Astrocyte of the spinal cord (primary cell): Measurements from ENCODE around the gene IER2.

Experiments
- DNase-seq: peaks from one replicate; pipeline ENCODE4 v3.0.0; 2011; ENCODE audit warnings: low read depth, low spot score
- H3K4me3 ChIP-seq: 2 replicates; pipeline ENCODE4 v1.5.1; 2011; ENCODE audit warnings: low read depth, mild to moderate bottlenecking, low read length, moderate library complexity
- in situ Hi-C: cut with HindIII; loops from 2 replicates; pipeline ENCODE4 v1.10.0; 2017; ENCODE audit warnings: low sequenced_read_pairs
- TF ChIP-seq, protein P1 (sequence below): IDR thresholded peaks from 2 replicates; pipeline ENCODE4 v1.5.1; 2012; ENCODE audit warnings: low read depth, mild to moderate bottlenecking, low read length, inconsistent platforms

The IER2 gene

DNA sequence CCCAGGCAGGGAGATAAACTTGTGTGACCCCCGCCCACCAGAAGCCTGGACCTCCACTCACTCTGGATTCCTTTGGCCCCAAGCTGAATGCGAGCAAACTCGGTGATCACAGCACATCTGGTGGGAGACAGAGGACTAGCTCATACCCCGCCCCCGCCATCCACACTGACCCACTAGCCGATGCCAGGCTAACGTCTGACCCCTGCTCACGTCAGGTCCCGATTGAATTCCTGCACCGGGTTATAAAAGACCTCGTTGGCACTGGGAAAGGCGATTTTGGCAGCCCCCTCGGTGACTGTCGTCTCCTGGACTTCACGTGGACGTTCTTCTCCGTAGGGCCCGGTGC, 34.3 kb upstream of the IER2 start:
- H3K4me3 ChIP-seq, result peak overlapping the region; percentile 99
- no peak for DNase-seq
- TF ChIP-seq, protein P1, sequence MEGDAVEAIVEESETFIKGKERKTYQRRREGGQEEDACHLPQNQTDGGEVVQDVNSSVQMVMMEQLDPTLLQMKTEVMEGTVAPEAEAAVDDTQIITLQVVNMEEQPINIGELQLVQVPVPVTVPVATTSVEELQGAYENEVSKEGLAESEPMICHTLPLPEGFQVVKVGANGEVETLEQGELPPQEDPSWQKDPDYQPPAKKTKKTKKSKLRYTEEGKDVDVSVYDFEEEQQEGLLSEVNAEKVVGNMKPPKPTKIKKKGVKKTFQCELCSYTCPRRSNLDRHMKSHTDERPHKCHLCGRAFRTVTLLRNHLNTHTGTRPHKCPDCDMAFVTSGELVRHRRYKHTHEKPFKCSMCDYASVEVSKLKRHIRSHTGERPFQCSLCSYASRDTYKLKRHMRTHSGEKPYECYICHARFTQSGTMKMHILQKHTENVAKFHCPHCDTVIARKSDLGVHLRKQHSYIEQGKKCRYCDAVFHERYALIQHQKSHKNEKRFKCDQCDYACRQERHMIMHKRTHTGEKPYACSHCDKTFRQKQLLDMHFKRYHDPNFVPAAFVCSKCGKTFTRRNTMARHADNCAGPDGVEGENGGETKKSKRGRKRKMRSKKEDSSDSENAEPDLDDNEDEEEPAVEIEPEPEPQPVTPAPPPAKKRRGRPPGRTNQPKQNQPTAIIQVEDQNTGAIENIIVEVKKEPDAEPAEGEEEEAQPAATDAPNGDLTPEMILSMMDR, result no peak
- in situ Hi-C loops, result no loop called here

DNA sequence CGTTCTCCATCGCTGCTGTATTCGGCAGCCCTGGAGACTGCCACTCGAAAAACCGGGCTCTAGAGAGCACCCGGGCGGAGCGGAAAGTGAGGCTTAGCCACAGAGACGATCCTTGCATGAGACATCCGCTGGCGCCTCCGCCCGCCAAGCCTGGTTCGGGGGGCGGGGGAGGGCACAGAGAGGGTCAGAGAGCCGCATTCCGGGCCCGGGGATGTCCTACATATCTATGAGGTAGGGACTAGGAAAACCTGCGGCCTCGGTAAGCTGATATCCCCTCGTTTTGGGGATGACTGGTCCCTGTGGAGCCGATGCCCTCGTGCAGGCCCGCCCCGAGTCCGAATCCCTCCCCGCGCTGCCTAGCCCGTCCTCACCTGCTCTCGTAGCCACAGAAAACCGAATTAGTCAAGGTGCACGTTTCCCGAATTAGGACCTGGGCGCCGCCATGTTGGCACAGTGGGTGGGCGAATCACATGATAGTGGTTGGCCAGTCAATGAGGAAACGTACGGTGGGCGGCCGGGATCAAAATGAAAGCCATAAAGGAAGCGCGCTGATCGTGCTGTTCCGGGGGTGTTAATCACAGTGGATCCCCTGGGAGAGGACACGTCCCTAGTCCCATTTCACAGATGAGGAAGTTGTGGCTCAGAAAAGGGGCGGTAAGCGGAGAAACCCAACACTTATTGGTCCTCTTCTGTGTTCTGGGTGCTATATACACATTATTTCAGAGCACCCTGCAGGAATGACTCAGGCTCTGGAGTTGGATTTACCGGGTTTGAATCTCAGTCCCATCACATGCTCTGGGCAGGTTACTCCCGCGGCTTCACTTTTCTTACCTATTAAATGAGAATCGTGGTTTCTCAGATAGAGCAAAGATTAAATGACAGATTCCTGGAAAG, 33.7 kb upstream of the IER2 start, which contains the start of gene TRMT1:
TRMT1 (minus strand) TSS at position 459 of the 894 bp plus-strand sequence; CDS start at position 118, 341 bp downstream.
- DNase-seq, result peak; percentile 93
- in situ Hi-C loops, result no loop called here
- peak within 1 kb of the TSS; percentile 99 for H3K4me3 ChIP-seq
- TF ChIP-seq, protein P1, result no peak

DNA sequence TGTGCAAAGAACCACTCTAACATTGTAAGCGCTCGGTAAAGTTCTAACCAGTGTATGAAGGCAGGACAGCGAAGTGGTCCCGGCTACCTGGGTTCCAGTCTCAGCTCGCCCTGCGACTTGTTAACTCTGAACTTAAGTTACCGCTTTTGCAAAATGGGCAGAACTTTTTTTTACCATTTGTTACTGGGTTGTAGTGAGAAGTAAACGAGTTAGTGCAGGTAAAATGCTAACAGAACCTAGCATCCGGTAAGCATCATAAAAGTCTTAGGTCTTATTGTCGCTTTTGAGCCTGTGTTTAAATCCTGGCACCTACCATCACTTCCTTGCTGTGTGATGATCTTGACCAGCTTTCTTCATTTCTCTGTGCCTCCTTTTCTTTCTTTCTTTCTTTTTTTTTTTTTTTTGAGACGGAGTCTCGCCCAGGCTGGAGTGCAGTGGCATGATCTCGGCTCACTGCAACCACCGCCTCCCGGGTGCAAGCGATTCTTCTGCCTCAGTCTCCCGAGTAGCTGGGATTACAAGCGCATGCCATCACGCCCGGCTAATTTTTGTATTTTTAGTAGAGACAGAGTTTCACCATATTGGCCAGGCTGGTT, 32.9 kb upstream of the IER2 start:
- H3K4me3 ChIP-seq, result peak overlapping the region; percentile 99
- DNase-seq, result no peak
- TF ChIP-seq, protein P1, result no peak
- in situ Hi-C loops, result no loop called here

DNA sequence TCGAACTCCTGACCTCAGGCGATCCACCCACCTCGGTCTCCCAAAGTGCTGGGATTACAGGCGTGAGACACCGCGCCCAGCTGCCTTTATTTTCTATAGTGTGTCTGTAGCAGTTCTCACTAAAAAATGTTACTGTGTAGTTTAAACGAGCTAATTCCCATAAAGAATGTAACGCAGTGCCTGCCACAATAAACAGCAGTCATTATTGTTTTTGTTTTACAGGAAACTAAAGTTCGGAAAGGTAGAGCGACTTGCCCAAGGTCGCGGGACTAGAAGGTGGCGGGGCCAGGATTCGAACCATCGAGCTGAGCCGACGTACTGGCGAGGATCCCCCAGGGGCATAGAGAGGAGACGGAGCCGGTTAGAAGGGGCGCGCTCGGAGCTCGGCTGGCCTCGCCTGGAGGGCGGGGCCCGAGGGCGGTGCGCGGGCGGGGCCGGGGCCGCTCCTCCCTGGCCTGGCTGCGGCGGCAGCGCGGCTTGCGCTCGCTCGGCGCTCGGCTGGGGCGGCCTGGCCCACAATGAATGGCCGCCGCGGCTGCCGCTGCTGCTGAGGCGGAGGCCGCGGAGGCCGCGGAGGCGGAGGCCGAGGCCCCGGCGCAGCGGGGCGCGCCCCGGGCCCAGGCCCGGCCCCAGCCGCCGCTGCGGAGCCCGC, 32.3 kb upstream of the IER2 start, which contains the start of gene NACC1:
NACC1 (plus strand) TSS at position 493 of the 652 bp plus-strand sequence. CDS start 16,944 bp downstream, outside the sequence.
- DNase-seq, result peak; percentile 86
- peak within 1 kb of the TSS; percentile 99 for H3K4me3 ChIP-seq
- in situ Hi-C loops, result no loop called here
- TF ChIP-seq, protein P1, result no peak

DNA sequence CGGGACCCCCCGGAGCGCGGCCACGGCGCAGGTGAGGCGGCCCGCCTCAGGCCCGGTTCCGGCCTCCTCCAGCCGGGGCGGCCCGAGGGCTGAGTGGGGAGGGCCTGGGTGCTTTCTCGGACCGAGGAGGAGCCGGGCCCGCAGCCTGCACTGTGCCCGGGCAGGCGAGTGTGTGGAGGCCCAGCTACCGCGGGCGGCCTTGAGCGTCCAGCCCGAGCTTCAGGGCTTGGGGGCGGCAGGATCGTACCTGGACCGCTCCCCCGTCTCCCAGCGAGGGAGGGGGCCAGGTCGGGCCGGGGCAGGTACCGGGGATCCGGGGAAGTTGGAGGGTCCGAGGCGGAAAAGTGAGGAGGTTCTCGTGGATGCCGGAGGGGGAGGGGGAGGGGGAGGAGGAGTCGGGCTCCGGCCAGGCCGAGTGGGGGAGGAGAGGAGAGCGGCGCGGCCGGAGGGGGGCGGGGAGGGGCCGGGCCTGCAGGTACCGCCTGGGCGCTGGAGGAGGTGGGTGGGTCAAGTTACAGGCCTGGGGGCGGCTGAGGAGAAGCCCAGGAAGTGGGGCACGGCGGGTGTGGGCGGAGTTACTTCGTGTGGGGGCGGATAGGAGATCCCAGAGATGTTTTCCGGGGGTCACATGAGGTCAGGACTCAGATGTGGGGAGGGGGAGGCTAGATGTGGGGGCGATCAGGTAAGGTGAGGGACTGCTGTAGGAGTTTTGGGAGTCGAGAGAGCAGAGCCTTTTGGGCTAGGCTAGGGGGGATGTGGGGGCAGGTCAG, 31.6 kb upstream of the IER2 start:
- in situ Hi-C loops, result no loop called here
- peak; percentile 34 for DNase-seq
- peak overlapping the region; percentile 82 for H3K4me3 ChIP-seq
- TF ChIP-seq, protein P1, result no peak

DNA sequence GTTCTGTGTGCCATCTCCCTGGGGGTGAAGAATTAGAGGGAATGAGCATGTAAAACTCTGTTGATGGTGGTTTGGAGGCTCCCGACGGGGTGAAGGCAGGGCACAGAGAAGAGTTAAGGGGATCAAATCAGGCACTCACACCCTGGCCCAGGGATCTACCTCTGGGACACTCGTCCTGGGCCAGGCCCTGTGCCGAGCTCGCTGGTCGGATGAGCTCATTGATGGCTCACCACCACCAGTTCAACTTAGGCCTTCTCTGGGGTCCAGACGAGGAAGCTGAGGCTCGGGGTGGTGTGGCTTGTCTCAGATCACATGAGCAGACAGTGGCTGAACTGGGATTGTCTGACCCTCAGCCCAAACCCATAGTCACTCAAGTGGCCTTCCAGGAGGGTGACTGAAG, 30.6 kb upstream of the IER2 start:
- in situ Hi-C loops, result no loop called here
- peak overlapping the region; percentile 82 for H3K4me3 ChIP-seq
- DNase-seq, result no peak
- TF ChIP-seq, protein P1, result no peak
